Adrenal gland (tissue), 12 donors: ENCODE results near the gene PRADC1. TPM values are rescaled to one million over a fixed set of nuclear protein-coding genes. Genes with fewer than 3 reads are reported as not detected.
"Not testable (repeated sequence)": the region's sequence is repeated elsewhere in the genome, so short reads cannot be mapped to it uniquely, and the experiment has no call there.

Experiments used
- DNase-seq, 7 donors: peaks; one replicate each; pipeline ENCODE4 v3.0.0-alpha.2; 2019 to 2020
- H3K27ac ChIP-seq, 5 donors: fragments of 200-600 bp; sonication (generic) in 4 of 5; 1 replicate in 3 of 5; 2 replicates in 2 of 5; pipeline versions ENCODE4 v1.5.1 to v1.8.0; 2016 to 2020; ENCODE audit warnings: mild to moderate bottlenecking in 1 of 5
- H3K27me3 ChIP-seq: fragments of 200-600 bp; 2 replicates; pipeline ENCODE4 v1.8.0; 2021
- H3K36me3 ChIP-seq, 2 donors: fragments of 200-600 bp; replicated peaks in 1 of 2; 1 replicate in 1 of 2; 2 replicates in 1 of 2; pipeline versions ENCODE4 v1.5.1 to v1.8.0; 2018 to 2022
- H3K4me1 ChIP-seq, 2 donors: fragments of 200-600 bp; replicated peaks in 1 of 2; 1 replicate in 1 of 2; 2 replicates in 1 of 2; pipeline versions ENCODE4 v1.5.1 to v1.8.0; 2018 to 2021
- H3K4me3 ChIP-seq, 4 donors: fragments of 200-600 bp; sonication (generic) in 3 of 4; one replicate each; pipeline ENCODE4 v1.5.1; 2016 to 2018
- H3K9me3 ChIP-seq, 3 donors: fragments of 200-600 bp; sonication (generic) in 1 of 3; replicated peaks in 1 of 3; 1 replicate in 2 of 3; 2 replicates in 1 of 3; pipeline versions ENCODE4 v1.5.1 to v1.8.0; 2016 to 2021
- POLR2A ChIP-seq, 2 donors: fragments of 450-650 bp; IDR thresholded peaks; one replicate each; pipeline ENCODE4 v1.6.1; 2017; ENCODE audit warnings: antibody characterized with exemption in 2 of 2, mild to moderate bottlenecking in 2 of 2, moderate library complexity in 1 of 2
- WGBS, 4 donors: extraction: QIAGEN DNeasy Blood & Tissue Kit in 2 of 4; methylation state at CpG; one replicate each; pipeline versions ENCODE4 v1.1.5 to v1.1.7; 2013 to 2017; 5-methylcytosine and 5-hydroxymethylcytosine counted together
- intact Hi-C, 2 donors: fragments of 100-400 bp; cut with DNase I; formaldehyde crosslinking; loops; one replicate each; pipeline versions ENCODE4 v1.14.1 to v1.15.0; 2022 to 2023
- polyA plus RNA-seq, 3 donors: library from polyadenylated mRNA; stranded (reverse); fragments of 200-250 nt in 2 of 3; fragments of 350-450 nt in 1 of 3; fragmentation: Illumina TruSeq in 1 of 3; extraction: RNeasy Lipid Tissue Mini Kit (QIAGEN cat#74804) in 1 of 3; gene quantifications; one replicate each; pipeline ENCODE4 v1.2.3, GENCODE V29; 2013 to 2014
- total RNA-seq, 9 donors: library from RNA; depleted of rRNA in 4 of 9; stranded (reverse); fragments of >200 nt in 4 of 9; fragments of 120-200 nt in 1 of 9; fragmentation: NEBNext Ultra II Directional in 1 of 9; extraction: Animal tissue kit (Norgen Biotek cat#: 25700) in 1 of 9; gene quantifications; one replicate each; pipeline versions ENCODE4 v1.1.0 to v1.2.4, GENCODE V29; 2013 to 2023
- TF ChIP-seq, protein P1 (sequence below), 6 experiments: fragments of 450-650 bp in 4 of 6; fragments of 200-600 bp in 2 of 6; sonication (generic) in 1 of 6; IDR thresholded peaks; 1 replicate in 5 of 6; 2 replicates in 1 of 6; pipeline versions ENCODE4 v1.5.1 to v1.8.0; 2016 to 2021; ENCODE audit warnings: antibody characterized with exemption in 6 of 6, mild to moderate bottlenecking in 2 of 6, moderate library complexity in 1 of 6
- donor health status: healthy with polysubstance abuse.
- donor health status: Bipolar disorder and iron deficiency.
- donor health status: DM: yes; HTN: yes; CAD: no.
- donor health status: DM: no; HTN: no; CAD: no.
- donor health status: DM: no; HTN: no; CAD: no.
- donor health status: DM: yes; HTN: yes; CAD: no.

Gene PRADC1
- total and polyA plus RNA-seq, 12 donors = 24.4 to 76.3 (median 35.8) TPM

DNA sequence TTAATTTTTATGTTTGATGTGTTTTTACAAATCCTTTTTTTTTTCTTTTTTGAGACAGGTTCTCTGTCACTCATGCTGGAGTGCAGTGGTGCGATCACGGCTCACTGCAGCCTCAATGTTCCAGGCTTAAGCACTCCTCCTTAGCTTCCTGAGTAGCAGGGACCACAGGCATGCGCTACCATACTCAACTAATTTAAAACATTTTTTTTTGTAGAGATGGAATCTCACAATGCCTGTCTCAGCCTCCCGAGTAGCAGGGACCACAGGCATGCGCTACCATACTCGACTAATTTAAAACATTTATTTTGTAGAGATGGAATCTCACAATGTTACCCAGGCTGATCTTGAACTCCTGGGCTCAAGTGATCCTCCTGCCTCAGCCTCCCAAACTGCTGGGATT, 27.4 kb downstream of the PRADC1 start:
- no peak for DNase-seq
- no peak for TF ChIP-seq POLR2A (IDR thresholded peaks at IDR 0.05)
- 89 to 94% (median 91%) methylated on average over 6 of the region's 6 CpGs for WGBS, 4 donors
- Histone ChIP-seq H3K9me3 (no peaks in the 10 kb centered on the region), H3K27ac (no peak overlapping the region), H3K36me3 (no peaks in the 10 kb centered on the region), H3K4me1 (peaks cover 7 to 14% of the 10 kb centered on the region in 2 donors), H3K27me3 (peaks cover 33% of the 10 kb centered on the region), H3K4me3 (no peak overlapping the region)
- intact Hi-C loops = no loop called here

- H3K36me3 ChIP-seq = no peaks in the 10 kb centered on the region
- WGBS, 4 donors = 7 to 27% (median 9%) methylated on average over 2 to 44 of the region's 44 CpGs
- intact Hi-C loops = no loop called here
- DNase-seq = no peak
- TF ChIP-seq, protein P1, sequence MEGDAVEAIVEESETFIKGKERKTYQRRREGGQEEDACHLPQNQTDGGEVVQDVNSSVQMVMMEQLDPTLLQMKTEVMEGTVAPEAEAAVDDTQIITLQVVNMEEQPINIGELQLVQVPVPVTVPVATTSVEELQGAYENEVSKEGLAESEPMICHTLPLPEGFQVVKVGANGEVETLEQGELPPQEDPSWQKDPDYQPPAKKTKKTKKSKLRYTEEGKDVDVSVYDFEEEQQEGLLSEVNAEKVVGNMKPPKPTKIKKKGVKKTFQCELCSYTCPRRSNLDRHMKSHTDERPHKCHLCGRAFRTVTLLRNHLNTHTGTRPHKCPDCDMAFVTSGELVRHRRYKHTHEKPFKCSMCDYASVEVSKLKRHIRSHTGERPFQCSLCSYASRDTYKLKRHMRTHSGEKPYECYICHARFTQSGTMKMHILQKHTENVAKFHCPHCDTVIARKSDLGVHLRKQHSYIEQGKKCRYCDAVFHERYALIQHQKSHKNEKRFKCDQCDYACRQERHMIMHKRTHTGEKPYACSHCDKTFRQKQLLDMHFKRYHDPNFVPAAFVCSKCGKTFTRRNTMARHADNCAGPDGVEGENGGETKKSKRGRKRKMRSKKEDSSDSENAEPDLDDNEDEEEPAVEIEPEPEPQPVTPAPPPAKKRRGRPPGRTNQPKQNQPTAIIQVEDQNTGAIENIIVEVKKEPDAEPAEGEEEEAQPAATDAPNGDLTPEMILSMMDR (IDR thresholded peaks at IDR 0.05) = no peak
- TF ChIP-seq POLR2A (IDR thresholded peaks at IDR 0.05) = no peak
- H3K9me3 ChIP-seq = no peaks in the 10 kb centered on the region
- peak overlapping the region in 1 of 4 donors; percentile 27 for H3K4me3 ChIP-seq
- peaks cover 36% of the 10 kb centered on the region for H3K27me3 ChIP-seq
- no peak overlapping the region for H3K27ac ChIP-seq
- H3K4me1 ChIP-seq = peaks cover 7 to 14% of the 10 kb centered on the region in 2 donors
These were observed 29.9 kb downstream of the PRADC1 start for GRCh38 chr2:73203055-73203681.

GRCh38 chr2:73202156-73203054, 30.6 kb downstream of the PRADC1 start, which contains the start of gene NOTO:
NOTO (plus strand) TSS chr2:73202574; CDS start chr2:73202667, 93 bp downstream.
- Histone ChIP-seq H3K27ac (no peak within 1 kb of the TSS), H3K36me3 (no peaks in the 10 kb centered on the region), H3K27me3 (peaks cover 36% of the 10 kb centered on the region), H3K4me3 (peak within 1 kb of the TSS in 1 of 4 donors; percentile 27), H3K4me1 (peaks cover 7 to 14% of the 10 kb centered on the region in 2 donors), H3K9me3 (no peaks in the 10 kb centered on the region)
- TF ChIP-seq POLR2A (IDR thresholded peaks at IDR 0.05) = no peak
- TF ChIP-seq, protein P1 (IDR thresholded peaks at IDR 0.05) = no peak
- WGBS, 4 donors = 1 to 12% (median 3%) methylated on average over 19 to 87 of the region's 87 CpGs
- DNase-seq = peak in 3 of 7 donors; percentile 35 to 41 (median 37)
- intact Hi-C loops = no loop called here

GRCh38 chr2:73200281-73200680, 32.8 kb downstream of the PRADC1 start:
- DNase-seq, H3K36me3 ChIP-seq, H3K27ac ChIP-seq, H3K9me3 ChIP-seq, H3K4me3 ChIP-seq, intact Hi-C loops: not testable (repeated sequence)
- Histone ChIP-seq H3K27me3 (peaks cover 42% of the 10 kb centered on the region), H3K4me1 (peaks cover 7 to 14% of the 10 kb centered on the region in 2 donors)
- WGBS, 4 donors = 76 to 83% (median 79%) methylated on average over 10 of the region's 10 CpGs

DNA sequence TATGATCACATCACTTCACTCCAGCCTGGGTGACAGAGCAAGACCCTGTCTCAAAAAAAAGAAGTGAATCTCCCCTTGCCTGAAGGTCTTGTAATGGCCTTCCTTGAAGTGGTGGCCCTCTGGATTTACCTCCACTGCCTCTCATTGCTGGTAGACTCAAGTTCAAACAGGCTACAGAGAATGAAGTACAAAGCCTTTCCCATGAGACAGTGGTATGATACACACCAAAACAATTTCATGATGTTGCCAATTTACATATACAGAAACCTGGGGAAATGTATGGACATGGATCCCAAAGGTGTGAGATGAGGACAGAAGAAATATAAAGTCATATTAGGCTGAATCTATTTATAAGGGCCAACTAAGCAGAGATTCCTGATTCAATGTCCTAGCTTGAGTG, 35.5 kb downstream of the PRADC1 start:
- Histone ChIP-seq H3K4me1 (peaks cover 6 to 8% of the 10 kb centered on the region in 2 donors), H3K36me3 (no peaks in the 10 kb centered on the region), H3K27ac (no peak overlapping the region), H3K27me3 (peaks cover 27% of the 10 kb centered on the region), H3K4me3 (no peak overlapping the region), H3K9me3 (no peaks in the 10 kb centered on the region)
- DNase-seq = no peak
- TF ChIP-seq, protein P1 (IDR thresholded peaks at IDR 0.05) = no peak
- TF ChIP-seq POLR2A (IDR thresholded peaks at IDR 0.05) = no peak
- intact Hi-C loops = no loop called here
